PC-9 (cell line): ENCODE data around the gene RBMS3. TPM values are rescaled to one million over a fixed set of nuclear protein-coding genes. Genes with fewer than 3 reads are reported as not detected.

Experiments
- BruUV-seq: library from RNA; stranded (reverse); fragments of 400-500 nt; replicated peaks from 2 replicates; lab custom pipeline; 2021; lab: Mats Ljungman, UMichigan
- CTCF ChIA-PET: fragments of 300-600 bp; sonication (Branson Sonifier 250); formaldehyde crosslinking; loops from one replicate; lab custom pipeline; 2022; ENCODE audit warnings: antibody characterized with exemption; lab: Charles Lee
- POLR2A ChIA-PET: fragments of 300-600 bp; sonication (Branson Sonifier 250); formaldehyde crosslinking; loops from one replicate; lab custom pipeline; 2022; ENCODE audit warnings: antibody characterized with exemption; ENCODE audit not compliant: unreplicated experiment; lab: Charles Lee
- DNase-seq, 2 experiments: peaks; one replicate each; pipeline versions ENCODE4 v3.0.0 to v3.0.0-alpha.2; 2015 to 2022; ENCODE audit warnings: mixed read lengths in 1 of 2
- H2AFZ ChIP-seq: fragments of 200-600 bp; sonication (generic); 2 replicates; pipeline ENCODE4 v1.8.1; 2017; ENCODE audit warnings: antibody characterized with exemption
- H3F3A ChIP-seq: fragments of 200-600 bp; sonication (generic); 2 replicates; pipeline ENCODE4 v1.8.1; 2017; ENCODE audit warnings: antibody characterized with exemption, mild to moderate bottlenecking, low read depth; ENCODE audit not compliant: insufficient read depth
- H3K27ac ChIP-seq: fragments of 200-600 bp; sonication (generic); 2 replicates; pipeline ENCODE4 v1.6.1; 2016; ENCODE audit warnings: mixed run types
- H3K27me3 ChIP-seq: fragments of 200-600 bp; sonication (generic); 2 replicates; pipeline ENCODE4 v1.6.1; 2016; ENCODE audit warnings: low read depth, mixed run types; ENCODE audit not compliant: insufficient read depth
- H3K36me3 ChIP-seq: fragments of 200-600 bp; sonication (generic); 2 replicates; pipeline ENCODE4 v1.6.1; 2016; ENCODE audit warnings: low read depth, mixed run types
- H3K4me1 ChIP-seq: fragments of 200-600 bp; sonication (generic); replicated peaks from 2 replicates; pipeline ENCODE4 v1.6.1; 2016; ENCODE audit warnings: mixed run types; ENCODE audit not compliant: insufficient read depth
- H3K4me2 ChIP-seq: fragments of 200-600 bp; sonication (generic); 2 replicates; pipeline ENCODE4 v1.6.1; 2017; ENCODE audit warnings: mixed run types
- H3K4me3 ChIP-seq: fragments of 200-600 bp; sonication (generic); 2 replicates; pipeline ENCODE4 v1.6.1; 2016; ENCODE audit warnings: mixed run types
- H3K79me2 ChIP-seq: fragments of 200-600 bp; sonication (generic); 2 replicates; pipeline ENCODE4 v1.6.1; 2017; ENCODE audit warnings: low read depth, mixed run types
- H3K9me2 ChIP-seq: fragments of 200-600 bp; sonication (generic); 2 replicates; pipeline ENCODE4 v1.8.1; 2017; ENCODE audit warnings: mild to moderate bottlenecking; ENCODE audit not compliant: insufficient read depth
- H3K9me3 ChIP-seq: fragments of 200-600 bp; sonication (generic); 2 replicates; pipeline ENCODE4 v1.8.1; 2016; ENCODE audit warnings: low read depth; ENCODE audit not compliant: insufficient read depth
- H4K20me1 ChIP-seq: fragments of 200-600 bp; sonication (generic); 2 replicates; pipeline ENCODE4 v1.8.1; 2017; ENCODE audit not compliant: insufficient read depth
- CTCF ChIP-seq: fragments of 200-600 bp; sonication (generic); conservative IDR thresholded peaks from 2 replicates; pipeline ENCODE4 v1.6.1; 2017; ENCODE audit warnings: mixed run types, antibody characterized with exemption, mild to moderate bottlenecking, moderate library complexity
- EZH2 ChIP-seq: fragments of 200-600 bp; sonication (generic); IDR thresholded peaks from 2 replicates; pipeline ENCODE4 v1.8.0; 2017; ENCODE audit warnings: antibody characterized with exemption, low read depth
- intact Hi-C: fragments of 100-400 bp; cut with micrococcal nuclease; formaldehyde crosslinking; loops from one replicate; pipeline ENCODE4 v1.10.0; 2022; ENCODE audit not compliant: unreplicated experiment
- total RNA-seq: library from RNA; stranded (reverse); gene quantifications from 2 replicates; pipeline ENCODE4 v1.2.3, GENCODE V29; 2021

The RBMS3 gene
- total RNA-seq, 1 experiment from 2014 or later, result 3.5 TPM

GRCh38 chr3:29406291-29406832 is 125.5 kb downstream of the RBMS3 start:
- CTCF ChIA-PET, result no interaction called here
- Histone ChIP-seq H3K36me3 (no peaks in the 10 kb centered on the region), H4K20me1 (no peaks in the 10 kb centered on the region), H3K27me3 (no peaks in the 10 kb centered on the region), H3K9me2 (no peaks in the 10 kb centered on the region), H3K79me2 (no peaks in the 10 kb centered on the region), H3K4me2 (no peak overlapping the region), H2AFZ (no peak overlapping the region), H3K9me3 (no peaks in the 10 kb centered on the region), H3F3A (no peaks in the 10 kb centered on the region), H3K4me3 (no peak overlapping the region), H3K27ac (no peak overlapping the region), H3K4me1 (no peaks in the 10 kb centered on the region)
- TF ChIP-seq CTCF, result no peak
- TF ChIP-seq EZH2, result no peak
- no peak for DNase-seq
- no TSS peak for BruUV-seq
- intact Hi-C loops, result no loop called here
- POLR2A ChIA-PET, result interaction anchor here (0.6 kb wide), 1 partner anchor 341 kb away, joined by 6 read pairs; no protein-coding TSS in a partner anchor

- TF ChIP-seq EZH2 (no peak), CTCF (no peak)
- Histone ChIP-seq H3K4me1 (no peaks in the 10 kb centered on the region), H2AFZ (no peak overlapping the region), H3K27me3 (no peaks in the 10 kb centered on the region), H3K79me2 (no peaks in the 10 kb centered on the region), H3K4me3 (no peak overlapping the region), H3K4me2 (no peak overlapping the region), H4K20me1 (no peaks in the 10 kb centered on the region), H3K9me3 (no peaks in the 10 kb centered on the region), H3K9me2 (no peaks in the 10 kb centered on the region), H3K36me3 (no peaks in the 10 kb centered on the region), H3K27ac (no peak overlapping the region), H3F3A (no peaks in the 10 kb centered on the region)
- BruUV-seq, result no TSS peak
- intact Hi-C loops, result no loop called here
- DNase-seq, result no peak
- CTCF ChIA-PET, result no interaction called here
- POLR2A ChIA-PET, result no interaction called here
Measured at GRCh38 chr3:29408676-29409075, 127.8 kb downstream of the RBMS3 start.

GRCh38 chr3:29409409-29409808 is 128.5 kb downstream of the RBMS3 start:
- Histone ChIP-seq H3K27me3 (no peaks in the 10 kb centered on the region), H4K20me1 (no peaks in the 10 kb centered on the region), H3K9me3 (no peaks in the 10 kb centered on the region), H3F3A (no peaks in the 10 kb centered on the region), H3K4me2 (no peak overlapping the region), H3K27ac (no peak overlapping the region), H3K4me1 (no peaks in the 10 kb centered on the region), H3K9me2 (no peaks in the 10 kb centered on the region), H3K36me3 (no peaks in the 10 kb centered on the region), H2AFZ (no peak overlapping the region), H3K79me2 (no peaks in the 10 kb centered on the region), H3K4me3 (no peak overlapping the region)
- intact Hi-C loops, result no loop called here
- no TSS peak for BruUV-seq
- CTCF ChIA-PET, result no interaction called here
- TF ChIP-seq CTCF, result no peak
- TF ChIP-seq EZH2, result no peak
- POLR2A ChIA-PET, result no interaction called here
- no peak for DNase-seq
